PC-9 (cell line): ENCODE results near the gene MIEF1. TPM values are rescaled to one million over a fixed set of nuclear protein-coding genes. Genes with fewer than 3 reads are reported as not detected.
A peak's percentile ranks its signal among the peaks of the same experiment; 100 is the strongest.

Source experiments
- BruUV-seq: library from RNA; stranded (reverse); fragments of 400-500 nt; replicated peaks from 2 replicates; lab custom pipeline; 2021; lab: Mats Ljungman, UMichigan
- CTCF ChIA-PET: fragments of 300-600 bp; sonication (Branson Sonifier 250); formaldehyde crosslinking; loops from one replicate; lab custom pipeline; 2022; ENCODE audit warnings: antibody characterized with exemption; lab: Charles Lee
- POLR2A ChIA-PET: fragments of 300-600 bp; sonication (Branson Sonifier 250); formaldehyde crosslinking; loops from one replicate; lab custom pipeline; 2022; ENCODE audit warnings: antibody characterized with exemption; ENCODE audit not compliant: unreplicated experiment; lab: Charles Lee
- DNase-seq, 2 experiments: peaks; one replicate each; pipeline versions ENCODE4 v3.0.0 to v3.0.0-alpha.2; 2015 to 2022; ENCODE audit warnings: mixed read lengths in 1 of 2
- H2AFZ ChIP-seq: fragments of 200-600 bp; sonication (generic); 2 replicates; pipeline ENCODE4 v1.8.1; 2017; ENCODE audit warnings: antibody characterized with exemption
- H3F3A ChIP-seq: fragments of 200-600 bp; sonication (generic); 2 replicates; pipeline ENCODE4 v1.8.1; 2017; ENCODE audit warnings: antibody characterized with exemption, mild to moderate bottlenecking, low read depth; ENCODE audit not compliant: insufficient read depth
- H3K27ac ChIP-seq: fragments of 200-600 bp; sonication (generic); 2 replicates; pipeline ENCODE4 v1.6.1; 2016; ENCODE audit warnings: mixed run types
- H3K27me3 ChIP-seq: fragments of 200-600 bp; sonication (generic); 2 replicates; pipeline ENCODE4 v1.6.1; 2016; ENCODE audit warnings: low read depth, mixed run types; ENCODE audit not compliant: insufficient read depth
- H3K36me3 ChIP-seq: fragments of 200-600 bp; sonication (generic); 2 replicates; pipeline ENCODE4 v1.6.1; 2016; ENCODE audit warnings: low read depth, mixed run types
- H3K4me1 ChIP-seq: fragments of 200-600 bp; sonication (generic); replicated peaks from 2 replicates; pipeline ENCODE4 v1.6.1; 2016; ENCODE audit warnings: mixed run types; ENCODE audit not compliant: insufficient read depth
- H3K4me2 ChIP-seq: fragments of 200-600 bp; sonication (generic); 2 replicates; pipeline ENCODE4 v1.6.1; 2017; ENCODE audit warnings: mixed run types
- H3K4me3 ChIP-seq: fragments of 200-600 bp; sonication (generic); 2 replicates; pipeline ENCODE4 v1.6.1; 2016; ENCODE audit warnings: mixed run types
- H3K79me2 ChIP-seq: fragments of 200-600 bp; sonication (generic); 2 replicates; pipeline ENCODE4 v1.6.1; 2017; ENCODE audit warnings: low read depth, mixed run types
- H3K9me2 ChIP-seq: fragments of 200-600 bp; sonication (generic); 2 replicates; pipeline ENCODE4 v1.8.1; 2017; ENCODE audit warnings: mild to moderate bottlenecking; ENCODE audit not compliant: insufficient read depth
- H3K9me3 ChIP-seq: fragments of 200-600 bp; sonication (generic); 2 replicates; pipeline ENCODE4 v1.8.1; 2016; ENCODE audit warnings: low read depth; ENCODE audit not compliant: insufficient read depth
- H4K20me1 ChIP-seq: fragments of 200-600 bp; sonication (generic); 2 replicates; pipeline ENCODE4 v1.8.1; 2017; ENCODE audit not compliant: insufficient read depth
- CTCF ChIP-seq: fragments of 200-600 bp; sonication (generic); conservative IDR thresholded peaks from 2 replicates; pipeline ENCODE4 v1.6.1; 2017; ENCODE audit warnings: mixed run types, antibody characterized with exemption, mild to moderate bottlenecking, moderate library complexity
- EZH2 ChIP-seq: fragments of 200-600 bp; sonication (generic); IDR thresholded peaks from 2 replicates; pipeline ENCODE4 v1.8.0; 2017; ENCODE audit warnings: antibody characterized with exemption, low read depth
- intact Hi-C: fragments of 100-400 bp; cut with micrococcal nuclease; formaldehyde crosslinking; loops from one replicate; pipeline ENCODE4 v1.10.0; 2022; ENCODE audit not compliant: unreplicated experiment
- total RNA-seq: library from RNA; stranded (reverse); gene quantifications from 2 replicates; pipeline ENCODE4 v1.2.3, GENCODE V29; 2021

The MIEF1 gene
- total RNA-seq, 1 experiment from 2014 or later = 36.9 TPM

- H3K79me2 ChIP-seq = peaks cover 46% of the 10 kb centered on the region
- CTCF ChIA-PET = interaction anchor here (0.9 kb wide), 1 partner anchor 187 kb away, joined by 3 read pairs; no protein-coding TSS in a partner anchor
- peaks cover 81% of the 10 kb centered on the region for H4K20me1 ChIP-seq
These were observed 22.9 kb downstream of the MIEF1 start for GRCh38 chr22:39524753-39525657.

GRCh38 chr22:39525658-39525975 lies 23.5 kb downstream of the MIEF1 start:
- H4K20me1 ChIP-seq = peaks cover 81% of the 10 kb centered on the region
- no peaks in the 10 kb centered on the region for H3K9me2 ChIP-seq
- intact Hi-C loops = loop anchor here (5.0 to 10.0 kb wide), 3 partner anchors 281 to 758 kb away; partner anchors contain the start of gene PDGFB
- peaks cover 43% of the 10 kb centered on the region for H3K4me1 ChIP-seq
- no peak overlapping the region for H3K4me3 ChIP-seq
- TF ChIP-seq EZH2 (no peak), CTCF (no peak)
- H3K4me2 ChIP-seq = no peak overlapping the region
- peaks cover 40% of the 10 kb centered on the region for H3K36me3 ChIP-seq
- H3F3A ChIP-seq = peaks cover 91% of the 10 kb centered on the region
- ChIA-PET POLR2A (interaction anchor here (0.7 kb wide), 1 partner anchor 110 kb away, joined by 3 read pairs; no protein-coding TSS in a partner anchor), CTCF (interaction anchor here (0.7 kb wide), 1 partner anchor 24 kb away, joined by 3 read pairs; the partner anchor contains the start of gene MIEF1)
- no peak overlapping the region for H2AFZ ChIP-seq
- peak overlapping the region; percentile 17; the same call in 1 of the 2 replicates for H3K27ac ChIP-seq
- no peaks in the 10 kb centered on the region for H3K9me3 ChIP-seq
- peaks cover 50% of the 10 kb centered on the region for H3K79me2 ChIP-seq
- BruUV-seq = no TSS peak
- DNase-seq = peak in 1 of 2 experiments; percentile 29
- H3K27me3 ChIP-seq = no peaks in the 10 kb centered on the region

More at GRCh38 chr22:39524753-39525657, 22.9 kb downstream of the MIEF1 start:
- Histone ChIP-seq H2AFZ (no peak overlapping the region), H3K9me2 (no peaks in the 10 kb centered on the region), H3K4me3 (no peak overlapping the region), H3K27ac (peak overlapping the region; percentile 17; the same call in 1 of the 2 replicates), H3K4me2 (no peak overlapping the region), H3K27me3 (no peaks in the 10 kb centered on the region), H3K9me3 (no peaks in the 10 kb centered on the region), H3K36me3 (peaks cover 40% of the 10 kb centered on the region), H3F3A (peaks cover 85% of the 10 kb centered on the region), H3K4me1 (peaks cover 43% of the 10 kb centered on the region)
- TF ChIP-seq CTCF (no peak), EZH2 (no peak)
- no TSS peak for BruUV-seq
- DNase-seq = peak in 1 of 2 experiments; percentile 33
- POLR2A ChIA-PET = interaction anchor here (0.5 to 0.6 kb wide), 4 partner anchors 24 to 500 kb away, joined by 3 to 15 read pairs (median 3); partner anchors contain the start of gene TAB1
- intact Hi-C loops = loop anchor here (5.0 to 10.0 kb wide), 5 partner anchors 280 to 773 kb away; partner anchors contain the start of genes CBX7 and PDGFB

GRCh38 chr22:39526736-39527171 lies 24.7 kb downstream of the MIEF1 start:
- peaks cover 94% of the 10 kb centered on the region for H3F3A ChIP-seq
- no peak overlapping the region for H2AFZ ChIP-seq
- H3K27ac ChIP-seq = 0 out of 2 replicates have a peak overlapping the region, but pooled peaks have one; percentile 19
- peaks cover 75% of the 10 kb centered on the region for H4K20me1 ChIP-seq
- H3K36me3 ChIP-seq = peaks cover 32% of the 10 kb centered on the region
- ChIA-PET POLR2A (no interaction called here), CTCF (interaction anchor here (0.6 to 0.7 kb wide), 4 partner anchors 127 to 788 kb away, joined by 3 to 10 read pairs (median 6); partner anchors contain the start of gene TAB1)
- BruUV-seq = no TSS peak
- peaks cover 50% of the 10 kb centered on the region for H3K79me2 ChIP-seq
- H3K4me3 ChIP-seq = no peak overlapping the region
- no peaks in the 10 kb centered on the region for H3K9me3 ChIP-seq
- no peaks in the 10 kb centered on the region for H3K9me2 ChIP-seq
- H3K4me1 ChIP-seq = peaks cover 52% of the 10 kb centered on the region
- TF ChIP-seq EZH2 = no peak
- no peak for TF ChIP-seq CTCF
- H3K27me3 ChIP-seq = no peaks in the 10 kb centered on the region
- peak in 1 of 2 experiments; percentile 35 for DNase-seq
- intact Hi-C loops = loop anchor here (5.0 to 10.0 kb wide), 3 partner anchors 282 to 759 kb away; partner anchors contain the start of gene PDGFB
- H3K4me2 ChIP-seq = no peak overlapping the region
